Prostate gland (tissue), 2 donors: Measurements from ENCODE around the gene LFNG. TPM values are rescaled to one million over a fixed set of nuclear protein-coding genes. Genes with fewer than 3 reads are reported as not detected.
A peak's percentile ranks its signal among the peaks of the same experiment; 100 is the strongest.

Experiments used
- DNase-seq: peaks from one replicate; pipeline ENCODE4 v3.0.0-alpha.2; 2019; ENCODE audit warnings: low spot score
- H3K27ac ChIP-seq, 2 donors: fragments of 200-600 bp; sonication (generic); 2 replicates each; pipeline ENCODE4 v1.5.1; 2017 to 2019
- H3K27me3 ChIP-seq: fragments of 200-600 bp; sonication (generic); replicated peaks from 2 replicates; pipeline ENCODE4 v1.5.1; 2019; ENCODE audit not compliant: insufficient read depth
- H3K36me3 ChIP-seq, 2 donors: fragments of 200-600 bp; sonication (generic); 1 replicate in 1 of 2; 2 replicates in 1 of 2; pipeline versions ENCODE4 v1.5.1 to v1.8.1; 2017 to 2019
- H3K4me1 ChIP-seq: fragments of 200-600 bp; sonication (generic); replicated peaks from 2 replicates; pipeline ENCODE4 v1.5.1; 2019
- H3K4me3 ChIP-seq, 2 donors: fragments of 200-600 bp; sonication (generic); 2 replicates each; pipeline ENCODE4 v1.5.1; 2017 to 2019
- H3K9me3 ChIP-seq: fragments of 200-600 bp; sonication (generic); 2 replicates; pipeline ENCODE4 v1.5.1; 2017
- CTCF ChIP-seq, 4 experiments: fragments of 200-600 bp in 2 of 4; fragments of 450-650 bp in 2 of 4; sonication (generic) in 2 of 4; IDR thresholded peaks; 1 replicate in 3 of 4; 2 replicates in 1 of 4; pipeline ENCODE4 v1.5.1; 2016 to 2019; ENCODE audit warnings: antibody characterized with exemption in 4 of 4, mild to moderate bottlenecking in 2 of 4, moderate library complexity in 2 of 4
- POLR2A ChIP-seq: fragments of 450-650 bp; IDR thresholded peaks from one replicate; pipeline ENCODE4 v1.6.1; 2016; ENCODE audit warnings: antibody characterized with exemption, mild to moderate bottlenecking
- POLR2AphosphoS5 ChIP-seq: sonication (generic); formaldehyde crosslinking; IDR thresholded peaks from one replicate; pipeline ENCODE4 v1.6.1; 2017; ENCODE audit warnings: antibody characterized with exemption
- WGBS: methylation state at CpG from one replicate; pipeline ENCODE4 v1.1.5; 2018; 5-methylcytosine and 5-hydroxymethylcytosine counted together
- intact Hi-C: fragments of 100-400 bp; cut with DNase I; formaldehyde crosslinking; loops from one replicate; pipeline ENCODE4 v1.14.2; 2022
- total RNA-seq, 2 donors: library from RNA; depleted of rRNA; stranded (reverse); fragments of >200 nt; gene quantifications; one replicate each; pipeline ENCODE4 v1.1.0, GENCODE V29; 2016

LFNG gene
- total RNA-seq, 2 donors from 2014 or later: 45.6 to 51.7 TPM

GRCh38 chr7:2504128-2504888, 15.3 kb upstream of the LFNG start:
- WGBS: 71% methylated on average over 19 of the region's 21 CpGs
- H3K27me3 ChIP-seq: no peaks in the 10 kb centered on the region
- H3K4me3 ChIP-seq: no peak overlapping the region
- no peak for DNase-seq
- H3K36me3 ChIP-seq: no peaks in the 10 kb centered on the region
- intact Hi-C loops: no loop called here
- no peaks in the 10 kb centered on the region for H3K9me3 ChIP-seq
- TF ChIP-seq CTCF (IDR thresholded peaks at IDR 0.05) (no peak), POLR2A (no peak), POLR2AphosphoS5 (no peak)
- no peak overlapping the region for H3K27ac ChIP-seq
- peaks cover 7% of the 10 kb centered on the region for H3K4me1 ChIP-seq

- Histone ChIP-seq H3K4me3 (no peak overlapping the region), H3K9me3 (no peaks in the 10 kb centered on the region), H3K27ac (peak overlapping the region in 1 of 2 donors; percentile 30), H3K4me1 (peaks cover 13% of the 10 kb centered on the region), H3K27me3 (no peaks in the 10 kb centered on the region), H3K36me3 (no peaks in the 10 kb centered on the region)
- TF ChIP-seq POLR2A (no peak), CTCF (IDR thresholded peaks at IDR 0.05) (no peak), POLR2AphosphoS5 (no peak)
- no peak for DNase-seq
- WGBS: 71% methylated on average over 19 of the region's 19 CpGs
- intact Hi-C loops: no loop called here
These were observed 14.6 kb upstream of the LFNG start for GRCh38 chr7:2504889-2505375.

DNA sequence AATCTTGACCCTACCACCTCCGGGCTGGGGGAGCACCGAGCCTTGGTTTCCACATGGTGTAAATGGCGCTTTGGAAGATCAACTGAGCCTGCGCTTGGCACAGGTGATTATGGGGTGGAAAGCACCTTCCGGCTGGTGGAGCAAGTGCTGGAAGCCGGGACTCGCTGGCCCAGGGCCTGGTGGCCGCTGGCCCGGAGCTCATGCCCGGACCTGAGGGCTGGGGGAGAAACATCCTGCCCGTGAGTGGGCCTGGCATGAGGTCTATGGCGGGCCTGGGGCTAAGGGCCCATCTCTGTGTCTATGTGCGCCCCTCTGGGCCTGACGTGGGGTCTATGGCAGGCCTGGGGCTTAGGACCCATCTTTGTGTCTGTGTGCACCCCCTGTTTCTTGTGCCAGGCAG, 14.2 kb upstream of the LFNG start:
- H3K36me3 ChIP-seq: no peaks in the 10 kb centered on the region
- WGBS: 65% methylated on average over 14 of the region's 14 CpGs
- intact Hi-C loops: no loop called here
- H3K4me3 ChIP-seq: no peak overlapping the region
- DNase-seq: peak; percentile 73
- peaks cover 18% of the 10 kb centered on the region for H3K4me1 ChIP-seq
- TF ChIP-seq POLR2A (no peak), CTCF (IDR thresholded peaks at IDR 0.05) (peak in 1 of 4 experiments; percentile 10), POLR2AphosphoS5 (peak; percentile 77)
- H3K27ac ChIP-seq: peak overlapping the region; percentile 17 to 30
- no peaks in the 10 kb centered on the region for H3K27me3 ChIP-seq
- no peaks in the 10 kb centered on the region for H3K9me3 ChIP-seq

GRCh38 chr7:2507208-2507916, 12.2 kb upstream of the LFNG start:
- TF ChIP-seq POLR2AphosphoS5 (no peak), CTCF (IDR thresholded peaks at IDR 0.05) (no peak), POLR2A (no peak)
- peak overlapping the region; percentile 37 to 85 for H3K27ac ChIP-seq
- peaks cover 36% of the 10 kb centered on the region for H3K4me1 ChIP-seq
- no peak overlapping the region for H3K4me3 ChIP-seq
- H3K36me3 ChIP-seq: no peaks in the 10 kb centered on the region
- 91% methylated on average over 26 of the region's 26 CpGs for WGBS
- no peak for DNase-seq
- no peaks in the 10 kb centered on the region for H3K9me3 ChIP-seq
- no peaks in the 10 kb centered on the region for H3K27me3 ChIP-seq
- intact Hi-C loops: no loop called here
